Neutrophil (primary cell): ENCODE results near the gene ELMO2.
"Not testable (repeated sequence)": the region's sequence is repeated elsewhere in the genome, so short reads cannot be mapped to it uniquely, and the experiment has no call there.

ENCODE experiments used
- H3K27ac ChIP-seq: fragments of 200-600 bp; sonication (generic); 2 replicates; pipeline ENCODE4 v1.5.1; 2016; ENCODE audit warnings: mild to moderate bottlenecking, moderate library complexity
- H3K27me3 ChIP-seq: fragments of 200-600 bp; sonication (generic); 2 replicates; pipeline ENCODE4 v1.6.0; 2016; ENCODE audit warnings: mild to moderate bottlenecking
- H3K36me3 ChIP-seq: fragments of 200-600 bp; sonication (generic); 2 replicates; pipeline ENCODE4 v1.5.1; 2017
- H3K4me1 ChIP-seq, 2 experiments: fragments of 200-600 bp in 1 of 2; sonication (generic) in 1 of 2; 1 replicate in 1 of 2; 2 replicates in 1 of 2; pipeline versions ENCODE4 v1.5.1 to v1.6.1; 2013 to 2016; ENCODE audit warnings: low read depth in 1 of 2, low read length in 1 of 2, mild to moderate bottlenecking in 1 of 2, moderate library complexity in 1 of 2; ENCODE audit not compliant: control insufficient read depth in 1 of 2, insufficient read depth in 1 of 2
- H3K4me3 ChIP-seq, 2 experiments: fragments of 200-600 bp in 1 of 2; sonication (generic) in 1 of 2; 1 replicate in 1 of 2; 2 replicates in 1 of 2; pipeline ENCODE4 v1.5.1; 2013 to 2016; ENCODE audit warnings: low read depth in 1 of 2, low read length in 1 of 2, mild to moderate bottlenecking in 1 of 2, moderate library complexity in 1 of 2
- H3K9me3 ChIP-seq: fragments of 200-600 bp; sonication (generic); 2 replicates; pipeline ENCODE4 v1.5.1; 2016
- CTCF ChIP-seq: fragments of 200-600 bp; sonication (generic); IDR thresholded peaks from 2 replicates; pipeline ENCODE4 v1.5.1; 2016; ENCODE audit warnings: antibody characterized with exemption

ELMO2 gene

GRCh38 chr20:46388937-46389336 is 17.5 kb downstream of the ELMO2 start:
- peaks cover 99% of the 10 kb centered on the region for H3K36me3 ChIP-seq
- no peaks in the 10 kb centered on the region for H3K27me3 ChIP-seq
- no peak overlapping the region for H3K27ac ChIP-seq
- no peak for TF ChIP-seq CTCF
- no peak overlapping the region for H3K4me3 ChIP-seq
- no peaks in the 10 kb centered on the region for H3K4me1 ChIP-seq
- H3K9me3 ChIP-seq: no peaks in the 10 kb centered on the region

GRCh38 chr20:46388201-46388836 is 18.1 kb downstream of the ELMO2 start:
- H3K4me1 ChIP-seq: no peaks in the 10 kb centered on the region
- TF ChIP-seq CTCF: no peak
- no peak overlapping the region for H3K27ac ChIP-seq
- no peaks in the 10 kb centered on the region for H3K27me3 ChIP-seq
- no peak overlapping the region for H3K4me3 ChIP-seq
- peaks cover 99% of the 10 kb centered on the region for H3K36me3 ChIP-seq
- no peaks in the 10 kb centered on the region for H3K9me3 ChIP-seq

- not testable (repeated sequence) for H3K27ac ChIP-seq, H3K9me3 ChIP-seq, H3K27me3 ChIP-seq, H3K4me3 ChIP-seq, H3K4me1 ChIP-seq
- peaks cover 99% of the 10 kb centered on the region for H3K36me3 ChIP-seq
These were observed 19.4 kb downstream of the ELMO2 start for GRCh38 chr20:46387054-46387453.

GRCh38 chr20:46378412-46379009 is 27.9 kb downstream of the ELMO2 start:
- Histone ChIP-seq H3K36me3 (peaks cover 100% of the 10 kb centered on the region), H3K27me3 (no peaks in the 10 kb centered on the region), H3K4me1 (no peaks in the 10 kb centered on the region), H3K9me3 (no peaks in the 10 kb centered on the region), H3K27ac (no peak overlapping the region), H3K4me3 (no peak overlapping the region)
- TF ChIP-seq CTCF: no peak

GRCh38 chr20:46377518-46377917 is 28.9 kb downstream of the ELMO2 start:
- Histone ChIP-seq H3K4me3 (no peak overlapping the region), H3K4me1 (no peaks in the 10 kb centered on the region), H3K27me3 (no peaks in the 10 kb centered on the region), H3K27ac (no peak overlapping the region), H3K36me3 (peaks cover 100% of the 10 kb centered on the region), H3K9me3 (no peaks in the 10 kb centered on the region)
- no peak for TF ChIP-seq CTCF

GRCh38 chr20:46376196-46376785 is 30.1 kb downstream of the ELMO2 start:
- TF ChIP-seq CTCF: no peak
- Histone ChIP-seq H3K4me3 (no peak overlapping the region), H3K9me3 (no peaks in the 10 kb centered on the region), H3K36me3 (peaks cover 100% of the 10 kb centered on the region), H3K4me1 (no peaks in the 10 kb centered on the region), H3K27ac (no peak overlapping the region), H3K27me3 (no peaks in the 10 kb centered on the region)
